Pancreas (tissue), 10 donors: ENCODE measurements around the gene FLNC. TPM values are rescaled to one million over a fixed set of nuclear protein-coding genes. Genes with fewer than 3 reads are reported as not detected.
A peak's percentile ranks its signal among the peaks of the same experiment; 100 is the strongest.

Experiments
- ATAC-seq, 4 donors: fragments of 200-7000 bp; cut with Tn5 transposase; one replicate each; pipeline versions ENCODE4 v1.8.0 to v1.9.1; 2020; ENCODE audit warnings: mild to moderate bottlenecking in 4 of 4, moderate library complexity in 4 of 4
- DNase-seq, 6 donors: peaks; one replicate each; pipeline ENCODE4 v3.0.0-alpha.2; 2020
- FAIRE-seq: peaks from 2 replicates; lab custom pipeline; 2012; peaks lifted over from hg19 to GRCh38; lab: Jason Lieb, UNC
- H3K27ac ChIP-seq, 4 donors: fragments of 200-600 bp; sonication (generic); 1 replicate in 3 of 4; 2 replicates in 1 of 4; pipeline versions ENCODE4 v1.5.0 to v1.8.0; 2020
- H3K27me3 ChIP-seq, 4 donors: fragments of 200-600 bp; one replicate each; pipeline ENCODE4 v1.8.0; 2021
- H3K36me3 ChIP-seq, 3 donors: fragments of 200-600 bp; sonication (generic) in 1 of 3; one replicate each; pipeline versions ENCODE4 v1.5.0 to v1.8.0; 2020 to 2021
- H3K4me1 ChIP-seq, 3 donors: fragments of 200-600 bp; one replicate each; pipeline ENCODE4 v1.8.0; 2021
- H3K4me3 ChIP-seq, 4 donors: fragments of 200-600 bp; sonication (generic) in 2 of 4; one replicate each; pipeline versions ENCODE4 v1.5.0 to v1.8.0; 2020 to 2021
- H3K9me3 ChIP-seq, 4 donors: fragments of 200-600 bp; one replicate each; pipeline ENCODE4 v1.8.0; 2021
- CTCF ChIP-seq, 4 donors: fragments of 200-600 bp; sonication (generic) in 3 of 4; IDR thresholded peaks; one replicate each; pipeline versions ENCODE4 v1.5.0 to v1.8.0; 2021; ENCODE audit warnings: antibody characterized with exemption in 4 of 4
- WGBS, 2 donors: extraction: QIAGEN DNeasy Blood & Tissue Kit; methylation state at CpG; one replicate each; pipeline ENCODE4 v1.1.7; 2013; 5-methylcytosine and 5-hydroxymethylcytosine counted together
- intact Hi-C, 3 donors: fragments of 100-400 bp; cut with DNase I; formaldehyde crosslinking; loops; one replicate each; pipeline versions ENCODE4 v1.11.1 to v1.14.2; 2022
- polyA plus RNA-seq, 2 donors: library from polyadenylated mRNA; stranded (reverse); fragments of 200-250 nt; gene quantifications; one replicate each; pipeline ENCODE4 v1.2.3, GENCODE V29; 2013
- total RNA-seq, 6 donors: library from RNA; stranded (reverse); fragmentation: NEBNext Ultra II Directional in 4 of 6; extraction: Animal tissue kit (Norgen Biotek cat#: 25700) in 4 of 6; gene quantifications; one replicate each; pipeline versions ENCODE4 v1.2.1 to v1.2.4, GENCODE V29; 2021 to 2023
- donor health status: healthy with polysubstance abuse.
- donor health status: DM: no; HTN: no; CAD: no; lungs with moderate emphysema.
- donor health status: DM: no; HTN: no; CAD: no.
- donor health status: control.
- donor health status: control.
- donor health status: Bipolar disorder and iron deficiency.
- donor health status: DM: yes; HTN: yes; CAD: no.
- donor health status: DM: no; HTN: no; CAD: no.
- donor health status: DM: no; HTN: no; CAD: no.
- donor health status: DM: yes; HTN: yes; CAD: no.

Gene FLNC
- total and polyA plus RNA-seq, 8 donors, result 0.28 to 2.3 (median 1.0) TPM

- Histone ChIP-seq H3K4me3 (no peak overlapping the region), H3K27me3 (no peaks in the 10 kb centered on the region), H3K36me3 (no peaks in the 10 kb centered on the region), H3K27ac (no peak overlapping the region), H3K4me1 (peaks cover 0 to 9% (median 7%) of the 10 kb centered on the region in 3 donors), H3K9me3 (no peaks in the 10 kb centered on the region)
- no peak for FAIRE-seq
- ATAC-seq, result no peak
- intact Hi-C loops, result no loop called here
- TF ChIP-seq CTCF (IDR thresholded peaks at IDR 0.05), result no peak
- peak in 1 of 6 donors; percentile 39 for DNase-seq
- 45 to 48% methylated on average over 10 of the region's 10 CpGs for WGBS, 2 donors
These were observed 30.2 kb downstream of the FLNC start for GRCh38 chr7:128860158-128861073.

- intact Hi-C loops, result no loop called here
- H3K27me3 ChIP-seq, result no peaks in the 10 kb centered on the region
- peaks cover 0 to 9% (median 7%) of the 10 kb centered on the region in 3 donors for H3K4me1 ChIP-seq
- H3K27ac ChIP-seq, result no peak overlapping the region
- ATAC-seq, result no peak
- FAIRE-seq, result no peak
- no peaks in the 10 kb centered on the region for H3K36me3 ChIP-seq
- no peaks in the 10 kb centered on the region for H3K9me3 ChIP-seq
- peak overlapping the region in 2 of 4 donors; percentile 64 to 74 for H3K4me3 ChIP-seq
- no peak for TF ChIP-seq CTCF (IDR thresholded peaks at IDR 0.05)
- 72% methylated on average over 15 of the region's 15 CpGs for WGBS, 2 donors
- DNase-seq, result no peak
These were observed 31.9 kb downstream of the FLNC start for GRCh38 chr7:128861957-128862570.

GRCh38 chr7:128862571-128863432 lies 32.6 kb downstream of the FLNC start, which contains the start of gene ATP6V1F:
ATP6V1F (plus strand) TSS chr7:128862856; CDS start chr7:128862905, 49 bp downstream.
- peak; percentile 86 for FAIRE-seq
- H3K4me1 ChIP-seq, result peaks cover 0 to 9% (median 7%) of the 10 kb centered on the region in 3 donors

More at GRCh38 chr7:128862571-128863432, 32.6 kb downstream of the FLNC start, which contains the start of gene ATP6V1F:
- Histone ChIP-seq H3K36me3 (no peaks in the 10 kb centered on the region), H3K27ac (peak within 1 kb of the TSS in 2 of 4 donors; percentile 62 to 66), H3K9me3 (no peaks in the 10 kb centered on the region), H3K27me3 (no peaks in the 10 kb centered on the region), H3K4me3 (peak within 1 kb of the TSS; percentile 64 to 81 (median 71))
- no peak for TF ChIP-seq CTCF (IDR thresholded peaks at IDR 0.05)
- ATAC-seq, result peak; percentile 95 to 98 (median 98)
- intact Hi-C loops, result no loop called here
- peak; percentile 95 to 100 (median 99) for DNase-seq
- 1% methylated on average over 65 of the region's 65 CpGs for WGBS, 2 donors
